Anterior cingulate cortex (tissue), 58 donors: Measurements from ENCODE around the gene KDM6A.
"Not testable (repeated sequence)": the region's sequence is repeated elsewhere in the genome, so short reads cannot be mapped to it uniquely, and the experiment has no call there.

ENCODE experiments used
- DNase-seq, 58 donors: peaks; one replicate each; lab custom pipeline; 2025; lab: John Stamatoyannopoulos, UW

The KDM6A gene

GRCh38 chrX:45059906-45060305 lies 186.9 kb downstream of the KDM6A start:
- not testable (repeated sequence) for DNase-seq

- peak in 8 of 58 donors; percentile 0 to 40 (median 6) for DNase-seq
These were observed 190.5 kb downstream of the KDM6A start for GRCh38 chrX:45063319-45064095.

GRCh38 chrX:45068569-45068968 lies 195.6 kb downstream of the KDM6A start:
- no peak for DNase-seq

- peak in 6 of 58 donors; percentile 0 to 31 (median 4) for DNase-seq
These were observed 197.4 kb downstream of the KDM6A start for GRCh38 chrX:45070116-45071007.

- DNase-seq, result not testable (repeated sequence)
These were observed 200.0 kb downstream of the KDM6A start for GRCh38 chrX:45073011-45073410.

GRCh38 chrX:45077748-45078424 lies 204.9 kb downstream of the KDM6A start:
- DNase-seq, result no peak

- no peak for DNase-seq
These were observed 210.3 kb downstream of the KDM6A start for GRCh38 chrX:45083314-45083713.

GRCh38 chrX:45110494-45110893 lies 237.5 kb downstream of the KDM6A start:
- DNase-seq, result no peak

GRCh38 chrX:45126158-45126557 lies 253.2 kb downstream of the KDM6A start:
- no peak for DNase-seq

GRCh38 chrX:45128896-45129454 lies 256.0 kb downstream of the KDM6A start:
- DNase-seq, result no peak

GRCh38 chrX:45133465-45133864 lies 260.5 kb downstream of the KDM6A start:
- no peak for DNase-seq

- peak in 55 of 58 donors; percentile 1 to 88 (median 50) for DNase-seq
These were observed 261.3 kb downstream of the KDM6A start for GRCh38 chrX:45134315-45134731.

GRCh38 chrX:45134775-45135174 lies 261.8 kb downstream of the KDM6A start:
- peak in 1 of 58 donors; percentile 44 for DNase-seq

GRCh38 chrX:45135391-45136075 lies 262.5 kb downstream of the KDM6A start:
- DNase-seq, result not testable (repeated sequence)

- no peak for DNase-seq
These were observed 264.5 kb downstream of the KDM6A start for GRCh38 chrX:45137531-45137930.

GRCh38 chrX:45138525-45138924 lies 265.5 kb downstream of the KDM6A start:
- no peak for DNase-seq

- no peak for DNase-seq
These were observed 267.8 kb downstream of the KDM6A start for GRCh38 chrX:45140812-45141211.

- DNase-seq, result peak in 1 of 58 donors; percentile 11
These were observed 269.2 kb downstream of the KDM6A start for GRCh38 chrX:45142185-45142584.

- DNase-seq, result peak in 36 of 58 donors; percentile 3 to 92 (median 49)
These were observed 270.5 kb downstream of the KDM6A start for GRCh38 chrX:45143455-45143854.
